Small intestine (tissue), 7 donors: Measurements from ENCODE around the gene DEPDC1B. TPM values are rescaled to one million over a fixed set of nuclear protein-coding genes. Genes with fewer than 3 reads are reported as not detected.

Source experiments
- DNase-seq, 2 donors: peaks; one replicate each; pipeline versions ENCODE4 v3.0.0 to v3.0.0-alpha.2; 2013
- FAIRE-seq: peaks from 2 replicates; lab custom pipeline; 2012; peaks lifted over from hg19 to GRCh38; lab: Jason Lieb, UNC
- H3K27ac ChIP-seq, 3 donors: one replicate each; pipeline ENCODE4 v1.5.1; 2013; ENCODE audit warnings: low read length in 2 of 3, mild to moderate bottlenecking in 2 of 3, control low read depth in 1 of 3, inconsistent platforms in 1 of 3, low read depth in 1 of 3, moderate library complexity in 1 of 3
- H3K27me3 ChIP-seq, 3 donors: one replicate each; pipeline ENCODE4 v1.6.1; 2013; ENCODE audit warnings: low read length in 3 of 3, inconsistent platforms in 1 of 3; ENCODE audit not compliant: control insufficient read depth in 3 of 3, insufficient read depth in 3 of 3
- H3K36me3 ChIP-seq, 3 donors: one replicate each; pipeline ENCODE4 v1.6.1; 2013; ENCODE audit warnings: low read length in 3 of 3, inconsistent platforms in 1 of 3, low read depth in 1 of 3, mild to moderate bottlenecking in 1 of 3, moderate library complexity in 1 of 3; ENCODE audit not compliant: control insufficient read depth in 3 of 3, insufficient read depth in 2 of 3
- H3K4me1 ChIP-seq, 3 donors: one replicate each; pipeline ENCODE4 v1.6.1; 2013; ENCODE audit warnings: low read length in 2 of 3, inconsistent platforms in 1 of 3, low read depth in 1 of 3, mild to moderate bottlenecking in 1 of 3, moderate library complexity in 1 of 3; ENCODE audit not compliant: control insufficient read depth in 3 of 3, insufficient read depth in 2 of 3
- H3K4me3 ChIP-seq, 3 donors: one replicate each; pipeline ENCODE4 v1.5.1; 2013; ENCODE audit warnings: low read length in 3 of 3, control low read depth in 1 of 3, inconsistent platforms in 1 of 3, low read depth in 1 of 3, mild to moderate bottlenecking in 1 of 3, moderate library complexity in 1 of 3
- H3K9me3 ChIP-seq, 2 donors: one replicate each; pipeline ENCODE4 v1.6.1; 2013; ENCODE audit warnings: low read depth in 1 of 2, low read length in 1 of 2; ENCODE audit not compliant: control insufficient read depth in 2 of 2, insufficient read depth in 1 of 2
- WGBS, 3 donors: extraction: QIAGEN DNeasy Blood & Tissue Kit; methylation state at CpG; one replicate each; pipeline ENCODE4 v1.1.7; 2013; 5-methylcytosine and 5-hydroxymethylcytosine counted together
- polyA plus RNA-seq, 4 donors: library from polyadenylated mRNA; stranded (reverse) in 3 of 4; unstranded in 1 of 4; fragments of 200-250 nt in 3 of 4; fragments of 120-200 nt in 1 of 4; gene quantifications; one replicate each; pipeline versions ENCODE4 v1.2.1 to v1.2.3, GENCODE V29; 2013
- donor health status: healthy with polysubstance abuse.
- donor health status: control.
- donor health status: control.
- donor health status: Bipolar disorder and iron deficiency.
- donor health status: healthy.

Gene DEPDC1B
- polyA plus RNA-seq, 4 donors, result 2.4 to 25.4 (median 14.3) TPM

GRCh38 chr5:60549841-60550240 lies 150.1 kb downstream of the DEPDC1B start:
- H3K4me3 ChIP-seq, result no peak overlapping the region
- no peaks in the 10 kb centered on the region for H3K27me3 ChIP-seq
- no peak overlapping the region for H3K27ac ChIP-seq
- no peaks in the 10 kb centered on the region for H3K36me3 ChIP-seq
- no peak for DNase-seq
- H3K9me3 ChIP-seq, result no peaks in the 10 kb centered on the region
- H3K4me1 ChIP-seq, result no peaks in the 10 kb centered on the region
- no peak for FAIRE-seq
- 65 to 79% (median 75%) methylated on average over 3 of the region's 3 CpGs for WGBS, 3 donors

Other genes with a start within 250 kb of the DEPDC1B start
- 100 to 1,000 TPM in 1 of 4 donors, 10 to 100 TPM in 2, 1 to 10 TPM in 1; 9.2 to 100 (median 20.2) TPM for gene ELOVL7, start 144.1 kb upstream of the DEPDC1B start, polyA plus RNA-seq
- 1 to 10 TPM; 2.9 to 9.5 (median 5.9) TPM for gene ERCC8, start 244.9 kb upstream of the DEPDC1B start, polyA plus RNA-seq
- gene NDUFAF2, start 245.0 kb upstream of the DEPDC1B start, polyA plus RNA-seq, result 10 to 100 TPM; 27.6 to 60.3 (median 38.3) TPM